HUES48 (cell line): ENCODE data around the gene BHLHE23.

ENCODE experiments used
- H3K27ac ChIP-seq: one replicate; pipeline ENCODE4 v1.7.0; 2013; ENCODE audit warnings: low read depth, low read length, inconsistent platforms
- H3K27me3 ChIP-seq: 2 replicates; pipeline ENCODE4 v1.6.1; 2013; ENCODE audit warnings: mild to moderate bottlenecking, low read length; ENCODE audit not compliant: control insufficient read depth, insufficient read depth
- H3K36me3 ChIP-seq: 2 replicates; pipeline ENCODE4 v1.6.1; 2013; ENCODE audit warnings: low read length; ENCODE audit not compliant: control insufficient read depth, insufficient read depth
- H3K4me1 ChIP-seq: 2 replicates; pipeline ENCODE4 v1.6.1; 2013; ENCODE audit warnings: mild to moderate bottlenecking, low read length; ENCODE audit not compliant: control insufficient read depth, insufficient read depth
- H3K4me3 ChIP-seq: 2 replicates; pipeline ENCODE4 v1.5.1; 2013; ENCODE audit warnings: mild to moderate bottlenecking, low read depth, low read length
- H3K9ac ChIP-seq: 2 replicates; pipeline ENCODE4 v1.6.1; 2013; ENCODE audit warnings: mild to moderate bottlenecking, low read depth, low read length, moderate library complexity
- H3K9me3 ChIP-seq: 2 replicates; pipeline ENCODE4 v1.6.1; 2013; ENCODE audit warnings: low read length; ENCODE audit not compliant: control insufficient read depth, insufficient read depth

The BHLHE23 gene

DNA sequence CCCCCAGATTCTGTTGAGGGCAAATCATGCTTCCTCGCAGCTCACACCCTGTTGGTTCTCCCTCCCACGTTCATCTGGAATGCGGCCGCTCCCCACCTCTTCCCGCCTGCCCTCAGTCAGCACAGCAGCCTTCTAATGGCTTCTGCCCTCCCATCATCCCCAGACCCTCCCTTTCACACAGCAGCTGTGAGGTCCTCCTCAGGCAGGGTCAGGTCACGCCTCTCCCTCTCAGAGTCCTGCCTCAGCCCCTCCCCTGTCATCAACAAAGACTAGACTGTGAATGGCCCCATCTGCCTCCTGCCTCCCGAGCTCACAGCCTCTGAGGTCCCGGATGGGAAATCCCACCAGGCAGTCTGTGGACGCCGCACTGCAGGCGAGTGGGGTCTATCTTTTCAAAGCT, 7.9 kb upstream of the BHLHE23 start:
- Histone ChIP-seq H3K27ac (no peak overlapping the region), H3K9ac (no peak overlapping the region), H3K27me3 (peaks cover 28% of the 10 kb centered on the region), H3K9me3 (peaks cover 11% of the 10 kb centered on the region), H3K4me1 (peaks cover 13% of the 10 kb centered on the region), H3K4me3 (peak overlapping the region; percentile 7; the same call in 1 of the 2 replicates), H3K36me3 (no peaks in the 10 kb centered on the region)

- peaks cover 11% of the 10 kb centered on the region for H3K9me3 ChIP-seq
- H3K27me3 ChIP-seq, result peaks cover 32% of the 10 kb centered on the region
- H3K9ac ChIP-seq, result no peak overlapping the region
- peaks cover 13% of the 10 kb centered on the region for H3K4me1 ChIP-seq
- peak overlapping the region; percentile 7; the same call in 1 of the 2 replicates for H3K4me3 ChIP-seq
- H3K36me3 ChIP-seq, result no peaks in the 10 kb centered on the region
- no peak overlapping the region for H3K27ac ChIP-seq
Measured at GRCh38 chr20:63014287-63014686, 7.5 kb upstream of the BHLHE23 start.

DNA sequence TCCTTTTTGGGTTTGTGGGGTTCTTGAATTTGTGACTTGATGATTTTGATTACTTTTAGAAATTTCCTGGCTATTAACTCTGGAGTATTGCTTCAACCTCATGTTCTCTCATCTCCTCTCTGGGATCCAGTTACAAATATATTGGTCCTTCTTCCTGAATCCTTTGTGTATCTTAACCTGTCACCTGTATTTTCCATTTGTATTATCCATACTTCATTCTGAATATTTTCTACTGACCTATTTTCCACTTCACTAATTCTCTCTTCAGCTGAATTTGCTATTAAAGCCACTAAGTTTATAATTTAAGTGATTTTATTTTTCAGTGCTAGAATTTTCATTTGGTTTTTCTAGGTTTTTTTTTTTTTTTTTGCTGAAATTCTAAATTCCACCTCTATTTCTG, 6.4 kb upstream of the BHLHE23 start:
- Histone ChIP-seq H3K4me1 (peaks cover 16% of the 10 kb centered on the region), H3K27ac (no peak overlapping the region)

DNA sequence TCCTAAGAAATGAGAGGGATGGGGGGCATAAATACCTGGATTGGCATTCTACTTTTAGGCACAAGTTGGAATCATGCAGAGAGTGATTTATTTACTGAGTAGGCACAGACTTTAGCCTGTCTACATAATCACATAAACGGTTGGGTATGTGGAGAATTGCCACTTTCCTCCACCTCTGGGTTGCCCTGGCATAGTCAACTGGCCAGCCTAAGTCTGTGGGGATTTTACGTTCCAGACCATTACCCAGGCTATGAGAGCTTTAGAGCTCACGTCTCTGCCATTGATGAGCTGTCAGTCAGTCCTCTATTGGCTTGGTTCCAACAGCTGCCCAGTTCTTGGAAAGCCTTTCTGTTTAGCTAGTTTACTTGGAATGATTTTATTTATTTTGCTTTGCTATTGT, 5.0 kb upstream of the BHLHE23 start:
- no peak overlapping the region for H3K27ac ChIP-seq
- peaks cover 20% of the 10 kb centered on the region for H3K4me1 ChIP-seq

More for the DNA sequence above, 6.4 kb upstream of the BHLHE23 start:
- peaks cover 11% of the 10 kb centered on the region for H3K9me3 ChIP-seq
- H3K9ac ChIP-seq, result no peak overlapping the region
- no peaks in the 10 kb centered on the region for H3K36me3 ChIP-seq
- H3K4me3 ChIP-seq, result no peak overlapping the region
- H3K27me3 ChIP-seq, result peaks cover 43% of the 10 kb centered on the region

DNA sequence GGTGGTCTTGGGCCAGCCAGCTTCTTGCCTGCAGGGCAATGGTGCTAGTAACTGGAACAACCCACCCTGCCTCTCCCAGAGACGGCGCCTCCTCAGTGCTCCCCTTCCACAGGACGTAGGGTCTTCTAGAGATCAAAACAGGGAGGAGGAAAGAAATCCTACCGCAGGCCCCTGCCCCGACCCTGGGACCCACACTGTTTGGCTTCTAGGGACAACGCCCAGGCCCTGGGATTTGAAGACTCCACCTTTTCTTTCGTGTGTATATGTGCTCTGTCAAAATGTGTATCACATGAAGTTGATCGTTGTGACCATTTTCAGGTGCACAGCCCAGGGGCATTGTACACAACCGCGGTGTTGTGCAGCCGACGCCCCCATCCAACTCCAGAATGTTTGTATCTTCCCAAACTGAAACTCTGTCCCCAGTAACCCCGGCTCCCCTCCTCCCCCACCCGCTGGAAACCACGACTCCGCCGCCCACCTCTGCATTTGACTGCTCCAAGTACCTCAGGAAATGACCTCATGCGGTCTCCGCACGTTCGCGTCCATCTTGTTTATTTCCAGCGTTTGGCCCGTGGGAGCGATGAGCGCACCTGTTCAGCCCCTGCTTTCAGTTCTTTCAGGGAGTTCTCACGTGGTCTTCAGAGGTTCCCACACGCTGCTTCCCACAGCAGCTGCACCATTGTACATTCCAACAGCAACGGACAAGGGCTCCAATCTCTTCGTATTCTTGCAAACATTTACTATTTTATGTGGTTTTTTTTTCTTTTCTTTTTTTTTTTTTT, 3.4 kb upstream of the BHLHE23 start:
- H3K9ac ChIP-seq, result no peak overlapping the region

More for the DNA sequence above, 5.0 kb upstream of the BHLHE23 start:
- Histone ChIP-seq H3K27me3 (peaks cover 57% of the 10 kb centered on the region), H3K9ac (no peak overlapping the region), H3K4me3 (no peak overlapping the region), H3K9me3 (peaks cover 11% of the 10 kb centered on the region), H3K36me3 (no peaks in the 10 kb centered on the region)

DNA sequence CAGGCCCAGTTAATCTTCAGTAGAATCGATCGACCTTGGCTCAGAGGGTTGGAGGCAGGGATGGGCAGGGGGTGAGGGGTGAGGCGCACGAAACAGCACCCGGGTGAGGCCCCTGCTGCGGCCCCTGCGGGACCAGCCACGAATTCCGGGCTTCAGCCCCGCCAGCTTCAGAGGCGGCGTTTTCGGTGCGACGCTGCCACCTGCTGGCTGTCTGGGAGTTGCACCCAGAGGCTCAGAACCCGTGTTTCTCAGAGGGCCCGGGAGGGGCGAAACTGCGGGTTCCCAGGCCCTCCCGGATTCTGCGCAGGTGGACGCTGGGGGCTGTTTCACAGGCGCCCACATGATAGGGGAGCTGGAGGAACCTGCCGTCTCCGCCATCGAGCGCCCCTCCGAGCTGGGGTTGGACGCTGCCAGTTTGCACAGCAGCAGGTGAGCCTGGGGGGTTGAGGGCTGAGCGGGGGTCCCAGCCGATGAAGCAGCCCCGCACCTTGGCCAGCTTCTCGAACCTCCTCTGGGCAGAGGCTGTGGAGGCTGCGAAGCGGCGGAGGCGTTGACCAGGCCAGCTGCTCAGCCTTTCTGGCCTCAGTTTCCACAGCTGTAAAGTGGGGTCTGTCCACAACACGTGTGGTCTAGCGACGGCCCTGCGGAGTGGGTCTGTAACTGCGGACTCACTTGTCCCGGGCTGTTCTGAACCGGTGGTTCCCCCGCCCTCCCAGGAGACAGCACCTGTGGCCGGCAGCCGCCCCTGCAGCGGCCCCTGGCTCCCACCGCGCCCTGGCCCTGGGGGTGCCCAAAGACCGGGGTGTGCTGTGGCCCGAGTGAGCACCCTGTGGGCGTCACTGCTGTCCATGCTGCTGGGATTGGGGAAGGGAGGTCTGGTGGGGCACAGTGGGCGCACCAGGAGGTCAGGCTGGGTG, 2.5 kb upstream of the BHLHE23 start:
- Histone ChIP-seq H3K4me1 (peaks cover 12% of the 10 kb centered on the region), H3K36me3 (no peaks in the 10 kb centered on the region), H3K4me3 (peak overlapping the region; percentile 49), H3K27me3 (peaks cover 75% of the 10 kb centered on the region), H3K9ac (no peak overlapping the region), H3K9me3 (peaks cover 11% of the 10 kb centered on the region), H3K27ac (no peak overlapping the region)

More for the DNA sequence above, 3.4 kb upstream of the BHLHE23 start:
- no peak overlapping the region for H3K4me3 ChIP-seq
- H3K4me1 ChIP-seq, result peaks cover 18% of the 10 kb centered on the region
- H3K36me3 ChIP-seq, result no peaks in the 10 kb centered on the region
- H3K9me3 ChIP-seq, result peaks cover 11% of the 10 kb centered on the region
- peaks cover 70% of the 10 kb centered on the region for H3K27me3 ChIP-seq
- no peak overlapping the region for H3K27ac ChIP-seq

GRCh38 chr20:63008541-63009044, 1.8 kb upstream of the BHLHE23 start:
- H3K27ac ChIP-seq, result no peak overlapping the region
- peaks cover 76% of the 10 kb centered on the region for H3K27me3 ChIP-seq
- H3K9me3 ChIP-seq, result peaks cover 10% of the 10 kb centered on the region
- peak overlapping the region; percentile 49 for H3K4me3 ChIP-seq
- no peak overlapping the region for H3K9ac ChIP-seq
- peaks cover 13% of the 10 kb centered on the region for H3K4me1 ChIP-seq
- H3K36me3 ChIP-seq, result no peaks in the 10 kb centered on the region

- Histone ChIP-seq H3K4me1 (peaks cover 18% of the 10 kb centered on the region), H3K27me3 (peaks cover 82% of the 10 kb centered on the region), H3K36me3 (no peaks in the 10 kb centered on the region), H3K9me3 (peaks cover 3% of the 10 kb centered on the region), H3K9ac (no peak overlapping the region), H3K27ac (no peak overlapping the region), H3K4me3 (peak overlapping the region; percentile 50; the same call in 1 of the 2 replicates)
Measured at GRCh38 chr20:63007646-63008488, 1.1 kb upstream of the BHLHE23 start.

- H3K4me3 ChIP-seq, result peak overlapping the region; percentile 50
- H3K9me3 ChIP-seq, result no peaks in the 10 kb centered on the region
- no peak overlapping the region for H3K27ac ChIP-seq
- peaks cover 18% of the 10 kb centered on the region for H3K4me1 ChIP-seq
- no peak overlapping the region for H3K9ac ChIP-seq
- no peaks in the 10 kb centered on the region for H3K36me3 ChIP-seq
- H3K27me3 ChIP-seq, result peaks cover 87% of the 10 kb centered on the region
Measured at GRCh38 chr20:63007360-63007645, 539 bp upstream of the BHLHE23 start.

- Histone ChIP-seq H3K9ac (no peak overlapping the region), H3K4me1 (peaks cover 22% of the 10 kb centered on the region), H3K4me3 (peak overlapping the region; percentile 50; the same call in 1 of the 2 replicates), H3K27ac (no peak overlapping the region), H3K36me3 (no peaks in the 10 kb centered on the region), H3K9me3 (no peaks in the 10 kb centered on the region), H3K27me3 (peaks cover 94% of the 10 kb centered on the region)
Measured at GRCh38 chr20:63005862-63006539, 763 bp downstream of the BHLHE23 start.
